ENCODE results near the gene SP100.
"Not testable (repeated sequence)": the region's sequence is repeated elsewhere in the genome, so short reads cannot be mapped to it uniquely, and the experiment has no call there.

The SP100 gene

DNA sequence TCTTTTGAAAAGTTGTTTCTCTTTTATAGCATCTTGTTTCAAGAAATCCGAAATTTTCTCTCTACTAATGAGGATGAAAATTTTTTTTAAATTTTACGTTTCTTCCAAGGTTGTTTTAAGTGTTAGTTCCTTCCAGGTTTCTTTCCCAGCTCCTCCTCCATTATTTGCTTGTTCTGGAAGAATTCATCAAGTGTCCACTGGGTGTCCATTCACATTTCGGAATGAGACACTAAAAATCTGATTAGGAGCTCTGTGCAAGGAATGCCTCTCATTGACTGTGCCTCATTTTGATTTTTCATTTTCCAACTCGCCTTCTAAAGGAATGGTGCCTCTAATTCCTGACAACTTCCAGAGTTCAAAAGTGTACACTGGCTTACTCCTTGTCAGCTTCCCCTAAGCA lies 6.1 kb downstream of the SP100 start:
- DNase-seq = no peak

DNA sequence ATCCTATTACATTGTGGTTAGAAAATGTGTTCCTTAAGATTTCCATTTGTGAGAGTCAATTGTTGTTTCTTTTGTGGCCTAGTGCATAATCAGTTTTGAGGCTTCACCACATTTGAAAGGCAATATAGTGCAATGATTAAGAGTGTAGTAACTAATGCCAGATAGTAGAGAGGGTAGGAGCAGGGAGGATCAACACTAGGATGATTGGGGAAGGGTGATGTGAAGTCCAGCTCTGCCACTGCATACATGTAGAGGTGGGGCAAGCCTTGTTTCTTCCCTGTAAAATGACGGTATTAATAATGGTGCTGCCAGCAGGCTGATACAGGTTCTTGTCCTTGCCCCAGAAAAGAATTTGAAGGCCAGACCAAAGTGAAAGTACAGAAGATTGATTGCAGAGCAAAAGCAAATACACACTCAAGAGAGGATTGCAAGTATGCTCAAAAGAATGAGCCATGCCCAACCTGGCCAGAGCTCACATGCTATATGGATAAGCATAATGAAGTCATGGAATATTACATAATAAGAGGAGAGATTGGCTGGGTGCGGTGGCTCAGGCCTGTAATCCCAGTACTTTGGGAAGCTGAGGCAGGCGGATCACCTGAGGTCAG lies 8.0 kb downstream of the SP100 start:
- DNase-seq = no peak

- no peak for DNase-seq
Observed at GRCh38 chr2:230425377-230425776, 9.4 kb downstream of the SP100 start.

GRCh38 chr2:230429513-230429912 lies 13.5 kb downstream of the SP100 start:
- DNase-seq = no peak

DNA sequence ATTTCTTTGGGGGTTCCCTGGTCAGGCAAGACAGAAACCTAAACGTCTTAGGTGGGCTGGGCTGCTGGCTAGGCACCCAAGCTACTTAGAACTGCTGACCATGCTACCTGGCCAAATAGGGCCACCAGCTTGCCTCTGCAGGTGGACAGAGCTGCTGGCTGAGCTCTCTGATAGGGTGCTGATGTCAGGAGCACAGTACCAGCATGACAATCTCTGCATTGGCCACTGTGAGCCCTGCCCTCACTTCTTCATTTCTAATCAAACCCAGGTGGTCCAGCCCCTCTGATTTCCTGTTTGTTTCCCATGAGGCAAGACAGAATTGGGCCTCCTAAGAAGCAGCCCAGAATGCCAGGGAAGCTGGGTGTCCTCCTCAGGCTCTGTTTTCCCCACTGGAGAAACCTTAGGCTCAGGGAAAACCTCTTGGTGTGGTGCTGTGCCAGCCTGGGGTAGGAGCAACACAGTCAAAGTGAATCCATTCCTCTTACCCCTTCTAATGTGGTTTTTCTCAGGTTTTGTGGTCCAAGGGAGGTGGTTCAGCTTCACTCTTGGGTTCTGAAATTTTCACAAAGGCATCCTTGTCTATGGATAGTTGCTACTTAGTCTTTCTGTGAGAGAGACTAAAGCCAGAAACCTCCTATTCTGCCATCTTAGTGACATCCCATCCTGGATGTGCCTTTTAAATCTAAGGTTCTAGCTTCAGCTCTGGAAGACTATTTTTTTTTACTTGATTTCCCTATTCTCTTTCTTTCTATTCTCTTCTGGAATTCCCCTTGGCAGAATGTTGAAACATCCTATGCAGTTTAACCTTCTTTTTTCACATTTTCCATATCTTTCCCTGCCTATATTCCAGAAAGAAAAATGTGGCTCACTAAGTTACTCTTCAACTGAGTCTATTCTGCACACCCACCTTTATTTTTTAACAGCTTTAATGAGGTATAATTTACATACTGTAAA lies 15.2 kb downstream of the SP100 start:
- no peak for DNase-seq

- no peak for DNase-seq
Observed at GRCh38 chr2:230434677-230435324, 18.8 kb downstream of the SP100 start.

- no peak for DNase-seq
Observed at GRCh38 chr2:230435431-230435830, 19.4 kb downstream of the SP100 start.

DNA sequence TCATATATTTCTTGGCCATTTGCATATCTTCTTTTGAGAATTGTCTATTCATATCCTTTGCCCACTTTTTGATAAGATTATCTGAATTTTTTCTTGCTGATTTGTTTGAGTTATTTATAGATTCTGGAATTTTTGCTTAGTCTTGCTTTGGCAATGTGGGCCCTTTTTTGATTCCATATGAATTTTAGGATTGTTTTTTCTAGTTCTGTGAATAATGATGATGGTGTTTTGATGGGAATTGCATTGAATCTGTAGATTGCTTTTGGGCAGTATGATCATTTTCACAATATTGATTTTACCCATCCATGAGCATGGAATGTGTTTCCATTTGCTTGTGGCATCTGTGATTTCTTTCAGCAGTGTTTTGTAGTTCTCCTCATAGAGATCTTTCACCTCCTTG lies 23.1 kb downstream of the SP100 start:
- not testable (repeated sequence) for DNase-seq

DNA sequence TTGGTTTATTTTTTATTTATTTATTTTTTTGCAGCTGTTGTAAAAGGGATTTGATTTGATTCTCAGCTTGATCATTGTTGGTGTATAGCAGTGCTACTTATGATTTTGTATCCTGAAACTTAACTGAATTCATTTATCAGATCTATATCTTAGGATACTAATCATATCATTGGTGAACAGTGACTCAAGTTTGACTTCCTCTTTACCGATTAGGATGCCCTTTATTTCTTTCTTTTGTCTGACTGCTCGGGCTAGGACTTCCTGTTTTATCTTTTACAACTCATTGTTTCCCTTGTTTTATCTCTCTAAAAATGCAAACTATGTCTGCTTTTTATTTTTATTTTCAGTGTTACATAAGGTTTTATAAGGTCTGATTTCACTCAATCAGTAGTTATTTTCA lies 23.6 kb downstream of the SP100 start:
- DNase-seq = peak in 1 of 2 experiments; percentile 28

- DNase-seq = peak in 1 of 2 experiments; percentile 52
Observed at GRCh38 chr2:230441227-230441897, 25.4 kb downstream of the SP100 start.

GRCh38 chr2:230443541-230443940 lies 27.5 kb downstream of the SP100 start:
- peak; percentile 18 to 63 for DNase-seq

GRCh38 chr2:230444832-230445231 lies 28.8 kb downstream of the SP100 start:
- no peak for DNase-seq

GRCh38 chr2:230447036-230447435 lies 31.0 kb downstream of the SP100 start:
- no peak for DNase-seq

GRCh38 chr2:230447455-230448451 lies 31.8 kb downstream of the SP100 start:
- no peak for DNase-seq

DNA sequence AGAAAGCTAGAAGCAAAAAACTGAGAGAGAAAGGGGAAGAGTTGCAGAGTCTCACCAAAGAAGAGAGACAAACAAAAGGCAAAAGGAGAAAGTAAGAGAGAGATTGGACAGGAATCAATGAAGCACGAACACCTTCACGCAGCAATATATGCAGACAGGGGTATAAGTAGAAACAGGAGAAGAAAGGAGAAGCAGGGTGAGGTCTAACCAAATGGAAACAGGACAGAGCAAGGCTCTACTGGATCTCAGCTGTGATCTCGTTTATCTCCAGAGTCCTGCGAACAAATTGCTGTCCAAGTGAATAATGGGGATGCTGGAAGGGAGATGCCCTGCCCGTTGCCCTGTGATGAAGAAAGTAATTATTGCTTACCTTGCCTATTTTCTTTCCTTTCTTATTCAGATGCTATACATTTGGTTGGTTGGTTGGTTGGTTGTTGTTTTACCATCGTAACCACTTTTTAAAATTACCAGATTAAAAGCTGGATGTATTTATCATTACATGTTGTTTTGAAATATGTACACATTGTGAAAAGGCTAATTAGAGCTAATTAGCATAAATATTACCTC lies 34.0 kb downstream of the SP100 start:
- no peak for DNase-seq

- DNase-seq = no peak
Observed at GRCh38 chr2:230453006-230453405, 37.0 kb downstream of the SP100 start.

DNA sequence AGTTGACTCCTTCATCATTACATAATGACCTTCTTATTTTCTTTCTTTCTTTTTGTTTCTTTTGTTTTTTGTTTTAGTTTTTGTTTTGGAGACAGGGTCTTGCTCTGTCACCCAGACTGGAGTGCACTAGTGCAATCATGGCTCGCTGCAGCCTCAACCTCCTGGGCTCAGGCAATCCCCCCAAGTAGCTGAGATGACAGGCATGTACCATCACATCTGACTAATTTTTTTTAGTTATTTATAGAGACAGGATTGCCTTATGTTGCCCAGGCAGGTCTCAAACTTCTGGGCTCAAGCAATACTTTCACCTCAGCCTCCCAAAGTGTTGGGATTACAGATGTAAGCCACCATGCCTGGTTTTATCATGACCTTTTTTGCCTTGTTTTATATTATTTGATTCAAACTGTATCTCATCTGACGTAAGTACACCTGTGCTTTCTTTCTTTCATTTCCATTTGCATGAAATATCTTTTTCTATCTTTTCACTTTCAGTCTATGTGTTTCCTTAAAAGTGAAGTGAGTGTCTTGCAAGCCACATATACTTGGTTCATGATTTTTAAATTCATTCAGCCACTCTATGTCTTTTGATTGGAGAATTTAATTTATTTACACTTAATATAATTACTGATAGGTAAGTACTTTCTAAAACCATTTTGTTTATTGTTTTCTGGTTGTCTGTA lies 39.1 kb downstream of the SP100 start:
- no peak for DNase-seq

- DNase-seq = no peak
Observed at GRCh38 chr2:230457073-230457768, 41.2 kb downstream of the SP100 start.

GRCh38 chr2:230457793-230458192 lies 41.8 kb downstream of the SP100 start:
- DNase-seq = no peak

- no peak for DNase-seq
Observed at GRCh38 chr2:230459216-230459615, 43.2 kb downstream of the SP100 start.

All from SW 1271 (cell line).